ENCODE results near the gene RSPH10B2. TPM values are rescaled to one million over a fixed set of nuclear protein-coding genes. Genes with fewer than 3 reads are reported as not detected.
"Not testable (repeated sequence)": the region's sequence is repeated elsewhere in the genome, so short reads cannot be mapped to it uniquely, and the experiment has no call there.

Gene RSPH10B2
- total RNA-seq (2014; rRNA removed; shearing (Covaris generic)): not detected in 2 replicates
- not detected in 2 replicates for polyA plus RNA-seq (2015; cell fraction: cytosol; rRNA removed)
- polyA plus RNA-seq (2015; cell fraction: nucleus; rRNA removed): 0.29 and 0.59 TPM in 2 replicates

GRCh38 chr7:6753964-6754363, at the start of gene RSPH10B2:
Gene RSPH10B2 (plus strand): TSS chr7:6754103. CDS start chr7:6757678, 3,575 bp downstream.
- not testable (repeated sequence) for DNase-seq (ENCODE audit: low read depth)

- DNase-seq (ENCODE audit: low read depth): peak; percentile 18
Observed at GRCh38 chr7:6705959-6706665, 47.8 kb upstream of the RSPH10B2 start.

GRCh38 chr7:6706666-6707407, 47.1 kb upstream of the RSPH10B2 start, which contains the start of gene ZNF12:
Gene ZNF12 (minus strand): TSS chr7:6706947. CDS start chr7:6705173, 1,774 bp downstream.
- DNase-seq (ENCODE audit: low read depth): peak; percentile 89

GRCh38 chr7:6708304-6708703, 45.6 kb upstream of the RSPH10B2 start:
- no peak for DNase-seq (ENCODE audit: low read depth)

GRCh38 chr7:6709808-6710207, 44.1 kb upstream of the RSPH10B2 start:
- DNase-seq (ENCODE audit: low read depth): peak; percentile 54

- no peak for DNase-seq (ENCODE audit: low read depth)
Observed at GRCh38 chr7:6714360-6714759, 39.5 kb upstream of the RSPH10B2 start.

- not testable (repeated sequence) for DNase-seq (ENCODE audit: low read depth)
Observed at GRCh38 chr7:6715898-6716297, 38.0 kb upstream of the RSPH10B2 start.

GRCh38 chr7:6718124-6718523, 35.8 kb upstream of the RSPH10B2 start:
- DNase-seq (ENCODE audit: low read depth): no peak

GRCh38 chr7:6724351-6724750, 29.6 kb upstream of the RSPH10B2 start:
- not testable (repeated sequence) for DNase-seq (ENCODE audit: low read depth)

- no peak for DNase-seq (ENCODE audit: low read depth)
Observed at GRCh38 chr7:6725003-6725402, 28.9 kb upstream of the RSPH10B2 start.

GRCh38 chr7:6726341-6726740, 27.6 kb upstream of the RSPH10B2 start:
- DNase-seq (ENCODE audit: low read depth): not testable (repeated sequence)

- no peak for DNase-seq (ENCODE audit: low read depth)
Observed at GRCh38 chr7:6727663-6728062, 26.2 kb upstream of the RSPH10B2 start.

- not testable (repeated sequence) for DNase-seq (ENCODE audit: low read depth)
Observed at GRCh38 chr7:6728893-6729491, 24.9 kb upstream of the RSPH10B2 start.

- DNase-seq (ENCODE audit: low read depth): peak; percentile 83
Observed at GRCh38 chr7:6729492-6730342, 24.2 kb upstream of the RSPH10B2 start.

GRCh38 chr7:6730343-6730633, 23.6 kb upstream of the RSPH10B2 start:
- DNase-seq (ENCODE audit: low read depth): no peak

GRCh38 chr7:6738415-6738814, 15.5 kb upstream of the RSPH10B2 start:
- DNase-seq (ENCODE audit: low read depth): not testable (repeated sequence)

GRCh38 chr7:6744410-6745100, 9.3 kb upstream of the RSPH10B2 start:
- DNase-seq (ENCODE audit: low read depth): not testable (repeated sequence)

- not testable (repeated sequence) for DNase-seq (ENCODE audit: low read depth)
Observed at GRCh38 chr7:6749335-6749734, 4.6 kb upstream of the RSPH10B2 start.

GRCh38 chr7:6750173-6750572, 3.7 kb upstream of the RSPH10B2 start:
- DNase-seq (ENCODE audit: low read depth): not testable (repeated sequence)

- DNase-seq (ENCODE audit: low read depth): not testable (repeated sequence)
Observed at GRCh38 chr7:6761186-6761585, 7.3 kb downstream of the RSPH10B2 start.
